DMS53 treated with DMSO at 0.1 percent for 48 hours (cell line): ENCODE data around the gene DUSP22.
"Not testable (repeated sequence)": the region's sequence is repeated elsewhere in the genome, so short reads cannot be mapped to it uniquely, and the experiment has no call there.

Experiments
- DNase-seq: peaks from one replicate; lab custom pipeline; 2025; ENCODE audit not compliant: unreplicated experiment; lab: John Stamatoyannopoulos, UW

Gene DUSP22

GRCh38 chr6:279341-280029 is 12.8 kb upstream of the DUSP22 start:
- DNase-seq, result no peak

GRCh38 chr6:280775-281468 is 11.4 kb upstream of the DUSP22 start:
- no peak for DNase-seq

GRCh38 chr6:281469-282103 is 10.7 kb upstream of the DUSP22 start:
- DNase-seq, result no peak

- no peak for DNase-seq
These were observed 10.0 kb upstream of the DUSP22 start for GRCh38 chr6:282177-282866.

- no peak for DNase-seq
These were observed 9.3 kb upstream of the DUSP22 start for GRCh38 chr6:282867-283416.

- no peak for DNase-seq
These were observed 7.8 kb upstream of the DUSP22 start for GRCh38 chr6:284486-284885.

GRCh38 chr6:285030-285771 is 7.1 kb upstream of the DUSP22 start:
- no peak for DNase-seq

- not testable (repeated sequence) for DNase-seq
These were observed 6.4 kb upstream of the DUSP22 start for GRCh38 chr6:285902-286301.

GRCh38 chr6:286681-287488 is 5.4 kb upstream of the DUSP22 start:
- DNase-seq, result no peak

- no peak for DNase-seq
These were observed 4.8 kb upstream of the DUSP22 start for GRCh38 chr6:287489-287860.

GRCh38 chr6:288866-289265 is 3.4 kb upstream of the DUSP22 start:
- DNase-seq, result no peak

- no peak for DNase-seq
These were observed 2.0 kb upstream of the DUSP22 start for GRCh38 chr6:290111-290922.

- DNase-seq, result no peak
These were observed 1.0 kb upstream of the DUSP22 start for GRCh38 chr6:291204-291696.

GRCh38 chr6:292506-293192 is 362 bp downstream of the DUSP22 start:
- no peak for DNase-seq

- no peak for DNase-seq
These were observed 1.2 kb downstream of the DUSP22 start for GRCh38 chr6:293193-294174.

- DNase-seq, result no peak
These were observed 2.6 kb downstream of the DUSP22 start for GRCh38 chr6:294656-295565.
